K562 (cell line): Measurements from ENCODE around the gene PMF1. TPM values are rescaled to one million over a fixed set of nuclear protein-coding genes. Genes with fewer than 3 reads are reported as not detected.

ENCODE experiments used
- BCOR ChIP-seq: fragments of 450-650 bp; IDR thresholded peaks from 2 replicates; pipeline ENCODE4 v1.6.1; 2016
- CREBBP ChIP-seq: IDR thresholded peaks from one replicate; pipeline ENCODE4 v1.6.1; 2012; ENCODE audit warnings: low read depth, mild to moderate bottlenecking, control low read depth, inconsistent platforms, low read length
- FUS ChIP-seq: fragments of 200-400 bp; formaldehyde crosslinking; optimal IDR thresholded peaks from 2 replicates; pipeline ENCODE3; 2017; ENCODE audit warnings: low read depth, low read length
- HOXB6 ChIP-seq: fragments of 250-450 bp; sonication (Bioruptor Pico); IDR thresholded peaks from 2 replicates; pipeline ENCODE4 v1.5.1; 2022; ENCODE audit warnings: mild to moderate bottlenecking, borderline replicate concordance
- KDM4B ChIP-seq, 2 experiments: fragments of 450-650 bp in 1 of 2; sonication (generic) in 1 of 2; IDR thresholded peaks; 2 replicates each; pipeline ENCODE4 v1.6.1; 2016 to 2017; ENCODE audit warnings: borderline replicate concordance in 2 of 2, antibody characterized with exemption in 1 of 2, low read depth in 1 of 2, mild to moderate bottlenecking in 1 of 2
- MNT ChIP-seq, 2 experiments: fragments of 450-650 bp; conservative IDR thresholded peaks; 2 replicates each; pipeline ENCODE4 v1.6.1; 2017; ENCODE audit warnings: mild to moderate bottlenecking in 2 of 2, moderate library complexity in 2 of 2
- NCOR1 ChIP-seq: fragments of 450-650 bp; IDR thresholded peaks from 2 replicates; pipeline ENCODE4 v1.6.1; 2016; ENCODE audit warnings: mild to moderate bottlenecking, moderate library complexity
- NEUROD1 ChIP-seq: fragments of 150-350 bp; IDR thresholded peaks from 2 replicates; pipeline ENCODE4 v1.6.1; 2014; ENCODE audit warnings: borderline replicate concordance, low read length, low read depth; ENCODE audit not compliant: partially characterized antibody
- PHB ChIP-seq: fragments of 250-450 bp; sonication (Bioruptor Pico); IDR thresholded peaks from 2 replicates; pipeline ENCODE4 v1.5.0; 2021
- PKNOX1 ChIP-seq: fragments of 450-650 bp; IDR thresholded peaks from 2 replicates; pipeline ENCODE4 v1.6.1; 2016
- RB1 ChIP-seq: fragments of 450-650 bp; IDR thresholded peaks from 2 replicates; pipeline ENCODE4 v1.6.1; 2017; ENCODE audit warnings: low read depth, mild to moderate bottlenecking
- RBM34 ChIP-seq: fragments of 200-400 bp; formaldehyde crosslinking; IDR thresholded peaks from 2 replicates; pipeline ENCODE4 v1.6.1; 2018; ENCODE audit warnings: low read length, borderline replicate concordance; ENCODE audit not compliant: insufficient read depth
- SIN3B ChIP-seq: fragments of 450-650 bp; IDR thresholded peaks from 2 replicates; pipeline ENCODE4 v1.6.1; 2017; ENCODE audit warnings: low read depth, mild to moderate bottlenecking, moderate library complexity
- SP2 ChIP-seq: IDR thresholded peaks from 2 replicates; pipeline ENCODE4 v1.6.1; 2011; ENCODE audit warnings: mild to moderate bottlenecking, low read depth, low read length, moderate library complexity; ENCODE audit not compliant: poor library complexity, severe bottlenecking; ENCODE audit errors: extremely low read depth
- SRSF3 ChIP-seq: fragments of 200-400 bp; formaldehyde crosslinking; IDR thresholded peaks from 2 replicates; pipeline ENCODE4 v1.6.1; 2016; ENCODE audit warnings: mild to moderate bottlenecking, low read length, moderate library complexity; ENCODE audit not compliant: insufficient read depth
- XRCC4 ChIP-seq: IDR thresholded peaks from one replicate; pipeline ENCODE4 v1.6.1; 2011; ENCODE audit not compliant: insufficient read depth, insufficient read length; ENCODE audit errors: extremely low read depth
- ZFX ChIP-seq: sonication (generic); formaldehyde crosslinking; IDR thresholded peaks from 2 replicates; pipeline ENCODE4 v1.8.0; 2022; ENCODE audit warnings: mild to moderate bottlenecking, missing genetic modification reagents, moderate library complexity
- ZNF41 ChIP-seq: fragments of 250-450 bp; sonication (Bioruptor Pico); conservative IDR thresholded peaks from 2 replicates; pipeline ENCODE4 v1.4.0; 2020; ENCODE audit warnings: mild to moderate bottlenecking
- polyA plus RNA-seq, 8 experiments: library from polyadenylated mRNA; depleted of rRNA in 4 of 8; stranded (reverse) in 5 of 8; unstranded in 3 of 8; fragments of >200 nt; fragmentation: Nextera tagmentation in 2 of 8; fragmentation: Illumina TruSeq in 1 of 8; extraction: Ambion mirVana in 2 of 8; extraction: Trizol in 1 of 8; gene quantifications; 2 replicates each; pipeline versions ENCODE4 v1.2.1 to v1.2.3, GENCODE V29; 2011 to 2014; ENCODE audit warnings: inconsistent platforms in 1 of 8, missing spikeins in 1 of 8
- total RNA-seq, 7 experiments: library from RNA; depleted of rRNA in 6 of 7; stranded (reverse); fragments of >200 nt in 6 of 7; fragmentation: Illumina TruSeq in 2 of 7; extraction: Trizol in 2 of 7; gene quantifications; 2 replicates each; pipeline versions ENCODE4 v1.2.1 to v1.2.3, GENCODE V29; 2011 to 2021; ENCODE audit warnings: low replicate concordance in 1 of 7

Gene PMF1
- total and polyA plus RNA-seq, 9 of the 15 experiments (the other 6 are each of a cell fraction or from before 2014, with no cell fraction given) = 9.4 to 92.9 (median 71.0) TPM

- TF ChIP-seq KDM4B (IDR thresholded peaks at IDR 0.05; ENCODE audit: borderline replicate concordance in 2 of 2, low read depth in 1 of 2) = no peak
- no peak for TF ChIP-seq XRCC4
- 0 out of 2 replicates have a peak, but pooled peaks have one; percentile 12 for TF ChIP-seq ZNF41
- peak; percentile 94 for TF ChIP-seq NEUROD1
- peak; percentile 82 for TF ChIP-seq ZFX (CRISPR knock-in tag)
- peak; percentile 66 to 74 for TF ChIP-seq MNT (conservative IDR thresholded peaks at IDR 0.05)
- TF ChIP-seq PHB (CRISPR knock-in tag) = no peak
- TF ChIP-seq NCOR1 = no peak; the same call in 1 of the 2 replicates
- no peak for TF ChIP-seq RBM34
- no peak for TF ChIP-seq FUS
- no peak for TF ChIP-seq HOXB6 (CRISPR knock-in tag)
- TF ChIP-seq SRSF3 = no peak
- peak; percentile 98 for TF ChIP-seq PKNOX1
- peak; percentile 89 for TF ChIP-seq SP2
- TF ChIP-seq SIN3B = peak; percentile 91
- 0 out of 2 replicates have a peak, but pooled peaks have one; percentile 5 for TF ChIP-seq BCOR
- TF ChIP-seq CREBBP = no peak
- TF ChIP-seq RB1 = peak; percentile 58; the same call in 1 of the 2 replicates
Measured at GRCh38 chr1:156212833-156213643, at the start of gene PMF1 (continued).
